Lung (tissue), 12 donors: ENCODE data around the gene MAPKAP1. TPM values are rescaled to one million over a fixed set of nuclear protein-coding genes. Genes with fewer than 3 reads are reported as not detected.

Experiments used
- ATAC-seq: fragments of 200-7000 bp; cut with Tn5 transposase; one replicate; pipeline ENCODE4 v1.9.1; 2020; ENCODE audit warnings: moderate number of reproducible peaks; ENCODE audit not compliant: insufficient read depth, low FRiP score
- DNase-seq, 3 donors: peaks; one replicate each; pipeline ENCODE4 v3.0.0-alpha.2; 2013 to 2017
- H3K27ac ChIP-seq, 2 donors: one replicate each; pipeline ENCODE4 v1.5.1; 2013; ENCODE audit warnings: mild to moderate bottlenecking in 2 of 2, moderate library complexity in 2 of 2, control low read depth in 1 of 2, inconsistent platforms in 1 of 2, low read depth in 1 of 2, low read length in 1 of 2
- H3K27me3 ChIP-seq, 3 donors: one replicate each; pipeline ENCODE4 v1.5.1; 2013; ENCODE audit warnings: low read length in 2 of 3; ENCODE audit not compliant: control insufficient read depth in 3 of 3, insufficient read depth in 3 of 3
- H3K36me3 ChIP-seq, 4 donors: one replicate each; pipeline ENCODE4 v1.5.1; 2013; ENCODE audit warnings: low read length in 4 of 4, mild to moderate bottlenecking in 1 of 4, moderate library complexity in 1 of 4; ENCODE audit not compliant: control insufficient read depth in 4 of 4, insufficient read depth in 4 of 4
- H3K4me1 ChIP-seq, 5 donors: one replicate each; pipeline ENCODE4 v1.5.1; 2013; ENCODE audit warnings: low read length in 5 of 5, mild to moderate bottlenecking in 2 of 5, moderate library complexity in 1 of 5; ENCODE audit not compliant: control insufficient read depth in 5 of 5, insufficient read depth in 5 of 5
- H3K4me3 ChIP-seq: one replicate; pipeline ENCODE4 v1.5.1; 2013; ENCODE audit warnings: mild to moderate bottlenecking, control low read depth, moderate library complexity
- H3K9ac ChIP-seq, 2 donors: one replicate each; pipeline ENCODE4 v1.5.1; 2013; ENCODE audit warnings: low read length in 2 of 2, control low read depth in 1 of 2; ENCODE audit not compliant: insufficient read depth in 1 of 2
- H3K9me3 ChIP-seq, 4 donors: one replicate each; pipeline ENCODE4 v1.5.1; 2013; ENCODE audit warnings: low read length in 3 of 4, mild to moderate bottlenecking in 1 of 4, moderate library complexity in 1 of 4; ENCODE audit not compliant: control insufficient read depth in 4 of 4, insufficient read depth in 3 of 4
- WGBS, 2 donors: extraction: QIAGEN DNeasy Blood & Tissue Kit; methylation state at CpG; one replicate each; pipeline ENCODE4 v1.1.7; 2013; 5-methylcytosine and 5-hydroxymethylcytosine counted together
- polyA plus RNA-seq, 2 donors: library from polyadenylated mRNA; stranded (reverse); fragments of 200-250 nt; gene quantifications; one replicate each; pipeline ENCODE4 v1.2.1, GENCODE V29; 2013
- total RNA-seq, 2 donors: library from RNA; depleted of rRNA in 1 of 2; stranded (reverse); fragments of >200 nt in 1 of 2; gene quantifications; one replicate each; pipeline ENCODE4 v1.2.1, GENCODE V29; 2014 to 2021
- TF ChIP-seq, protein P1 (sequence below): IDR thresholded peaks from 2 replicates; pipeline ENCODE4 v1.5.1; 2012; ENCODE audit warnings: mild to moderate bottlenecking; ENCODE audit errors: control extremely low read depth, extremely low read depth
- donor health status: control.
- donor health status: control.
- donor health status: Bipolar disorder and iron deficiency.
- donor health status: healthy.
- donor health status: DM: yes; HTN: yes; CAD: no.

The MAPKAP1 gene
- total and polyA plus RNA-seq, 4 donors: 53.0 to 83.3 (median 66.7) TPM

DNA sequence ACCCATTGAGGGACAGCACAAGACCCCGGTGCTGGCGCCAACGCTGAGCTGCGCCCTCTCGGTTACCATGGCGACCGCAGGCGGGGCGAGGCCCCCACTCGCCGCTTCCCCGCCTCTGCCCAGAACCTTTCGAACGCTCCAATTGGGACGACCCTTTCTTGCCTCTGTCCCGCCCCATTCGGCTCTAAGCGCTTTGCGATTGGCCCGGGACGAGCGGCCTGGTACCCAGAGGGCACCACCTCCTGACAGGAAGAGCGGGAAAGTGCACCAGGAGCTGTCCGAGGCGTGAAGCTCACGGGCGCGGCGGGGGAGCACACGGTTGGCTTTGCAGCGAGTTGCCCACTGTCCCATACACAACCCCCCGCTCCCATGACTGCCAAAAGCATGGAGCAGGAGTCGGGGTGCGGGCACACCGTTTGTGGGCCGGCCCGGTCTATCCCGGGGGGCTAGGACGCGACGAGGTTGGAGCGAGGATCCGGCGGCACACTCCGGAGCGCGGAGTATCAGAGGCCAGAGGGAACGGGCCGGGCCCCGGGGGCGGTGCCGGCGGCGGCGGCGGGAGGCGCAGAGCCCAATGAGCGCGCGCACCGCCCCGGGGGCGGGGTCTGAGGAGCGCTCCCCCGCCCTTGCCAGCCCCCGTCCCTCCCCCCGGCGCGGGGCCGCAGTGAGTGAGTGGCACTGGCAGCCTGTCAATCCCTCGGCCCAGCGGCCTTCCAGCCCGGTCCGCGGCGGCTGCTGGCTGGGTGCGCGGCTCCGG, 39.2 kb upstream of the MAPKAP1 start:
- TF ChIP-seq, protein P1, sequence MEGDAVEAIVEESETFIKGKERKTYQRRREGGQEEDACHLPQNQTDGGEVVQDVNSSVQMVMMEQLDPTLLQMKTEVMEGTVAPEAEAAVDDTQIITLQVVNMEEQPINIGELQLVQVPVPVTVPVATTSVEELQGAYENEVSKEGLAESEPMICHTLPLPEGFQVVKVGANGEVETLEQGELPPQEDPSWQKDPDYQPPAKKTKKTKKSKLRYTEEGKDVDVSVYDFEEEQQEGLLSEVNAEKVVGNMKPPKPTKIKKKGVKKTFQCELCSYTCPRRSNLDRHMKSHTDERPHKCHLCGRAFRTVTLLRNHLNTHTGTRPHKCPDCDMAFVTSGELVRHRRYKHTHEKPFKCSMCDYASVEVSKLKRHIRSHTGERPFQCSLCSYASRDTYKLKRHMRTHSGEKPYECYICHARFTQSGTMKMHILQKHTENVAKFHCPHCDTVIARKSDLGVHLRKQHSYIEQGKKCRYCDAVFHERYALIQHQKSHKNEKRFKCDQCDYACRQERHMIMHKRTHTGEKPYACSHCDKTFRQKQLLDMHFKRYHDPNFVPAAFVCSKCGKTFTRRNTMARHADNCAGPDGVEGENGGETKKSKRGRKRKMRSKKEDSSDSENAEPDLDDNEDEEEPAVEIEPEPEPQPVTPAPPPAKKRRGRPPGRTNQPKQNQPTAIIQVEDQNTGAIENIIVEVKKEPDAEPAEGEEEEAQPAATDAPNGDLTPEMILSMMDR: no peak
- DNase-seq (peak; percentile 94 to 97 (median 94)), ATAC-seq (peak; percentile 94)
- H3K27ac ChIP-seq: peak overlapping the region; percentile 86 to 96
- no peaks in the 10 kb centered on the region for H3K27me3 ChIP-seq
- no peaks in the 10 kb centered on the region for H3K36me3 ChIP-seq
- H3K4me3 ChIP-seq: peak overlapping the region; percentile 70
- no peak overlapping the region for H3K9ac ChIP-seq
- H3K9me3 ChIP-seq: no peaks in the 10 kb centered on the region
- peaks cover 0 to 31% (median 4%) of the 10 kb centered on the region in 5 donors for H3K4me1 ChIP-seq
- 0 to 1% methylated on average over 47 to 79 of the region's 79 CpGs for WGBS, 2 donors

DNA sequence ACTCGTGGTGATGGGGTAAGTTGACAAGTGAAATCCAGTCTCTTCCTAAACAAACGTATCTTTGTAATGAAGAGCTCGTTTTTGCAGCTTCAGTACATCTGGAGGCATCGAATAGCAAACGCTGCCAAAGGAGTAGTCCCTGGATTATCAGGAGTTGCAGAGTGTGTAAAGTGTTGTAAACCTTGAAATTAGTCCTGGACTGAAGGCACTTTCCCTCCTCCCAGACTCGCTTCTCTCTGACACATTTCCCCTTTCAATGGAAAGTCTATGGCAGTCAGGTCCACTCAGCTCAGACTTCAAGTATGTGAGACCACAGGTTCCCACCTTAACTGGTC, 38.6 kb upstream of the MAPKAP1 start:
- no peaks in the 10 kb centered on the region for H3K36me3 ChIP-seq
- H3K9me3 ChIP-seq: no peaks in the 10 kb centered on the region
- TF ChIP-seq, protein P1: no peak
- DNase-seq: no peak
- H3K4me1 ChIP-seq: peaks cover 0 to 29% (median 3%) of the 10 kb centered on the region in 5 donors
- H3K4me3 ChIP-seq: peak overlapping the region; percentile 60
- H3K27me3 ChIP-seq: no peaks in the 10 kb centered on the region
- peak; percentile 0 for ATAC-seq
- no peak overlapping the region for H3K9ac ChIP-seq
- peak overlapping the region; percentile 76 to 96 for H3K27ac ChIP-seq
- WGBS, 2 donors: 21 to 27% methylated on average over 6 of the region's 6 CpGs

DNA sequence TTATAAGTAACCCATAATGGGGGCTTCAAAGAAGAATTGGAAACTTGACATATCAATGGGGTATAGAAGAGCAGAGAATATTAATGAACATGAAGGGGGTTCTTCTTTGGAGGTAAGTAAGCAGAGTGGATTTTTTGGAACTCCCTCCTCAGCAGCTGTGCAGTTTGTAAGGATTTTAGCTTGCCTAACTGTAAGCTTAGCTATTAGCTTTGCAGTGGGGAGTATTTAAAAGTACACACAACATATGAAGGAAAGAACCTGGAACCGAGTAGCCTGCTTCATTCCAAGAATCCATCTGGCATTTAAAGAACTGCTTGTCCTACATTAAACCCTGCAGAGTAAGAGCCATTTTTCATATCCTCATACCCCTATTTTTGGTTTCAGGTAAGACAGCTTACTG, 38.0 kb upstream of the MAPKAP1 start:
- no peaks in the 10 kb centered on the region for H3K27me3 ChIP-seq
- H3K9ac ChIP-seq: no peak overlapping the region
- 38 to 52% methylated on average over 1 of the region's 1 CpG for WGBS, 2 donors
- no peaks in the 10 kb centered on the region for H3K36me3 ChIP-seq
- TF ChIP-seq, protein P1: no peak
- no peaks in the 10 kb centered on the region for H3K9me3 ChIP-seq
- H3K4me1 ChIP-seq: peaks cover 0 to 23% (median 3%) of the 10 kb centered on the region in 5 donors
- no peak overlapping the region for H3K27ac ChIP-seq
- ATAC-seq (no peak), DNase-seq (peak in 1 of 3 donors; percentile 39)
- H3K4me3 ChIP-seq: no peak overlapping the region
